Activated CD4-positive, alpha-beta T cell treated with anti-CD3 and anti-CD28 coated beads, Interleukin-2, amount 10 ng/mL, durations not matched to agents 24 days and 14 days (primary cell): ENCODE measurements around the gene MGAT2. TPM values are rescaled to one million over a fixed set of nuclear protein-coding genes. Genes with fewer than 3 reads are reported as not detected.
A peak's percentile ranks its signal among the peaks of the same experiment; 100 is the strongest.

Experiments
- DNase-seq: peaks from one replicate; pipeline ENCODE4 v3.0.0; 2022
- H3K27ac Mint-ChIP-seq: one replicate; pipeline ENCODE4 v1.8.0; 2022; ENCODE audit warnings: mild to moderate bottlenecking, mixed read lengths
- H3K27me3 Mint-ChIP-seq: one replicate; pipeline ENCODE4 v1.8.0; 2022; ENCODE audit warnings: mixed read lengths
- H3K36me3 Mint-ChIP-seq: one replicate; pipeline ENCODE4 v1.8.0; 2022; ENCODE audit warnings: low read depth, mild to moderate bottlenecking, mixed read lengths
- H3K4me1 Mint-ChIP-seq: one replicate; pipeline ENCODE4 v1.8.0; 2021; ENCODE audit warnings: mixed read lengths
- H3K4me3 Mint-ChIP-seq: one replicate; pipeline ENCODE4 v1.8.0; 2022; ENCODE audit warnings: mild to moderate bottlenecking, moderate library complexity, mixed read lengths
- H3K9me3 Mint-ChIP-seq: one replicate; pipeline ENCODE4 v1.8.0; 2021; ENCODE audit warnings: mixed read lengths
- intact Hi-C: fragments of 100-400 bp; cut with micrococcal nuclease; formaldehyde crosslinking; loops from one replicate; pipeline ENCODE4 v1.15.1; 2023
- total RNA-seq: library from RNA; stranded (reverse); gene quantifications from 2 replicates; pipeline ENCODE4 v1.2.3, GENCODE V29; 2022

MGAT2 gene
- total RNA-seq, 1 donor from 2014 or later = 45.6 TPM

DNA sequence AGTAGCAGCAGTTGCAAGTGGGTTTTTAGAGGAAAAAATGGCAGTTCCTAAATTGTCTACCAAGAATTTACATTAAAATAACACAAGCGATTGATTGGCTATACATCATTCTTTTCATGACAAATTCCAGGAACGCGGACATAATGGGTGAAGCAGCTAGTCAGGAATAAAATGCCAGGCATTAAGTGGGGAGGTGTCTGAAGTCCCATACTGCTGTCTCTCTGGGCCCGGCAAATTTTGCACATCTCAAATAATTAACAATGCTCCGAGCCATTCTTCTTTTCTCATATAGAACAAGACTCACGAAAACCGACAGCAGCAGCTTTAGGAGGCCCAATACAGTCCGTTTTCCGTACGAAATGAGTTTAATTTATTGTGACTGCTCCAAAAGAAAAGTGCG, 869 bp upstream of the MGAT2 start:
- H3K9me3 Mint-ChIP-seq = no peaks in the 10 kb centered on the region
- intact Hi-C loops = loop anchor here (1.0 to 5.0 kb wide), 7 partner anchors 15 to 611 kb away; partner anchors contain the start of genes KLHDC2, LRR1, POLE2 and RPS29
- DNase-seq = no peak
- H3K4me3 Mint-ChIP-seq = peak overlapping the region; percentile 96
- peaks cover 34% of the 10 kb centered on the region for H3K4me1 Mint-ChIP-seq
- no peaks in the 10 kb centered on the region for H3K27me3 Mint-ChIP-seq
- peaks cover 68% of the 10 kb centered on the region for H3K36me3 Mint-ChIP-seq
- H3K27ac Mint-ChIP-seq = peak overlapping the region; percentile 96

DNA sequence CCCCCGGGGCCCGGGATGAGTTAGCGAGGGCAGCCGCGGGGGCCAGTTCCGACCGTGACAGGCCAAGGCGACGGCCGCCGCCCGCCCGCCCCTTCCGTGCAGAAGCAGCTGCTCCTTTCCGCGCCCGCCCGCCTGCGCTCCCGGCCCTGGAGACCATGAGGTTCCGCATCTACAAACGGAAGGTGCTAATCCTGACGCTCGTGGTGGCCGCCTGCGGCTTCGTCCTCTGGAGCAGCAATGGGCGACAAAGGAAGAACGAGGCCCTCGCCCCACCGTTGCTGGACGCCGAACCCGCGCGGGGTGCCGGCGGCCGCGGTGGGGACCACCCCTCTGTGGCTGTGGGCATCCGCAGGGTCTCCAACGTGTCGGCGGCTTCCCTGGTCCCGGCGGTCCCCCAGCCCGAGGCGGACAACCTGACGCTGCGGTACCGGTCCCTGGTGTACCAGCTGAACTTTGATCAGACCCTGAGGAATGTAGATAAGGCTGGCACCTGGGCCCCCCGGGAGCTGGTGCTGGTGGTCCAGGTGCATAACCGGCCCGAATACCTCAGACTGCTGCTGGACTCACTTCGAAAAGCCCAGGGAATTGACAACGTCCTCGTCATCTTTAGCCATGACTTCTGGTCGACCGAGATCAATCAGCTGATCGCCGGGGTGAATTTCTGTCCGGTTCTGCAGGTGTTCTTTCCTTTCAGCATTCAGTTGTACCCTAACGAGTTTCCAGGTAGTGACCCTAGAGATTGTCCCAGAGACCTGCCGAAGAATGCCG, 699 bp downstream of the MGAT2 start:
- intact Hi-C loops = loop anchor here (2.0 to 5.0 kb wide), 3 partner anchors 68 to 610 kb away; partner anchors contain the start of genes POLE2, SOS2 and VCPKMT
- peak overlapping the region; percentile 96 for H3K27ac Mint-ChIP-seq
- no peaks in the 10 kb centered on the region for H3K27me3 Mint-ChIP-seq
- H3K4me3 Mint-ChIP-seq = peak overlapping the region; percentile 96
- DNase-seq = peak; percentile 75
- H3K4me1 Mint-ChIP-seq = peaks cover 38% of the 10 kb centered on the region
- peaks cover 67% of the 10 kb centered on the region for H3K36me3 Mint-ChIP-seq
- no peaks in the 10 kb centered on the region for H3K9me3 Mint-ChIP-seq

DNA sequence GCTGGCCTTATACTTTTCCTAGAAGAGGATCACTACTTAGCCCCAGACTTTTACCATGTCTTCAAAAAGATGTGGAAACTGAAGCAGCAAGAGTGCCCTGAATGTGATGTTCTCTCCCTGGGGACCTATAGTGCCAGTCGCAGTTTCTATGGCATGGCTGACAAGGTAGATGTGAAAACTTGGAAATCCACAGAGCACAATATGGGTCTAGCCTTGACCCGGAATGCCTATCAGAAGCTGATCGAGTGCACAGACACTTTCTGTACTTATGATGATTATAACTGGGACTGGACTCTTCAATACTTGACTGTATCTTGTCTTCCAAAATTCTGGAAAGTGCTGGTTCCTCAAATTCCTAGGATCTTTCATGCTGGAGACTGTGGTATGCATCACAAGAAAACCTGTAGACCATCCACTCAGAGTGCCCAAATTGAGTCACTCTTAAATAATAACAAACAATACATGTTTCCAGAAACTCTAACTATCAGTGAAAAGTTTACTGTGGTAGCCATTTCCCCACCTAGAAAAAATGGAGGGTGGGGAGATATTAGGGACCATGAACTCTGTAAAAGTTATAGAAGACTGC, 1.5 kb downstream of the MGAT2 start:
- Mint-ChIP-seq H3K9me3 (no peaks in the 10 kb centered on the region), H3K4me3 (peak overlapping the region; percentile 96), H3K4me1 (peaks cover 40% of the 10 kb centered on the region), H3K27ac (peak overlapping the region; percentile 96), H3K27me3 (no peaks in the 10 kb centered on the region), H3K36me3 (peaks cover 65% of the 10 kb centered on the region)
- no peak for DNase-seq
- intact Hi-C loops = loop anchor here (5.0 kb wide), 1 partner anchor 495 kb away; the partner anchor contains the start of gene VCPKMT

DNA sequence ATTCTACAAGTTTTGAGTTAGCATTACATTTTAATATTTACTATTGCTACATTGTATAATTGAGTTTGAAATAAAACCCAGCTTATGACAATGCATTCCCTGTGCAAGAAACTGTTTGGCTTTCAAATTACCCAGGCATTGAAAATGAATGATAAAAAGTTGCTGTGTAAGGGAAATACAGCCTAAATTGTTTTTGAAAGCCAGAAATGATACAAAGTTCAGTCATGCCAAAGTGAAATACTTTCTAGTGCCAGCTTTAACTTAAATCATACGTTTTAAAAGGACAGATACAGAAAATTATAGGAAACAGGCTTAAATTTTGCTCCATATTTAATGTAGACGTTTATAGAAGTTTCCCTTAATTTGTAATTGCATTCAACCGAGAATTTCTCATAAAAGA, 2.8 kb downstream of the MGAT2 start:
- H3K9me3 Mint-ChIP-seq = no peaks in the 10 kb centered on the region
- peaks cover 59% of the 10 kb centered on the region for H3K36me3 Mint-ChIP-seq
- intact Hi-C loops = loop anchor here (5.0 kb wide), 1 partner anchor 494 kb away; the partner anchor contains the start of gene VCPKMT
- DNase-seq = no peak
- H3K4me1 Mint-ChIP-seq = peaks cover 37% of the 10 kb centered on the region
- H3K27me3 Mint-ChIP-seq = no peaks in the 10 kb centered on the region
- peak overlapping the region; percentile 96 for H3K4me3 Mint-ChIP-seq
- peak overlapping the region; percentile 37 for H3K27ac Mint-ChIP-seq

DNA sequence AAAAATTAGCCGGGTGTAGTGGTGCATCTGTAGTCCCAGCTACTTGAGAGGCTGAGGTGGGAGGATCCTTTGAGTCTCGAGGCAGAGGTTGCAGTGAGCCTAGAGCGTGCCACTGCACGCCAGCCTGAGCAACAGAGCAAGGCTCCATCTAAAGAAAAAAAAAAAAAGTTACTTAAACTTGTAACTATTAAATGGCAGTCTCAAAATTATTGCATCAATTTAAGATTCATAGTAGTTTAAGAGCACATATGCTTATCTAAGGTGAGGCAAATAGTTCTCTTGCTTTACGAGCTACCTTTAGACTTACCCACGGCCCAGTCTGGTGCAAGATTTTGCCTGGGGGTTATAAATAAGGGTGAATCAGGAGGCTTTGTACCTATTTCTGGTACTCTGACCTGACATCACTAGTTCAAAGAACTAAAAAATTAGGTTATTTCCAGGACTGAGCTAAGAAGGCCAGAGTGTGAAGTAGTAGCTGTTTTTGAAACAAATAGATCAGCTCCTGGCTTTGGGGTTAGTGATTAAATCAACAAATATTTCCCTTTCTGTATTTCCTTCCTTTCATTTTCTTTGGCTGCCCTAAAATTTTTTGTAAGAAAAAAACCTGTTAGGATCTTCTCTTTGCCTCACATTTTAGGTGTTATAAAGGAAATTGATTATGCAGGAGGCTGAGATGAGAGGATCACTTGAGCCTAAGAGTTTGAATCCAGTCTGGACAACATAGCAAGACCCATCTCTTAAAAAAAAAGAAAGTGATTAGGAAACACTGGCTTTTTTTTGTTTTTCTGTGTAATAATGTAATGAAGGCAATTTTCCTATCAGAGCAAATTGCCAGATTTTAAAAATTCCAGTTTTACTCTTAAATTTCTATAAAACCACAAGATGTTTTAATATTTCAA, 3.6 kb downstream of the MGAT2 start:
- Mint-ChIP-seq H3K27me3 (no peaks in the 10 kb centered on the region), H3K9me3 (no peaks in the 10 kb centered on the region), H3K36me3 (peaks cover 53% of the 10 kb centered on the region), H3K4me3 (peak overlapping the region; percentile 96), H3K4me1 (peaks cover 34% of the 10 kb centered on the region), H3K27ac (peak overlapping the region; percentile 69)
- no peak for DNase-seq
- intact Hi-C loops = loop anchor here (5.0 kb wide), 1 partner anchor 493 kb away; the partner anchor contains the start of gene VCPKMT

DNA sequence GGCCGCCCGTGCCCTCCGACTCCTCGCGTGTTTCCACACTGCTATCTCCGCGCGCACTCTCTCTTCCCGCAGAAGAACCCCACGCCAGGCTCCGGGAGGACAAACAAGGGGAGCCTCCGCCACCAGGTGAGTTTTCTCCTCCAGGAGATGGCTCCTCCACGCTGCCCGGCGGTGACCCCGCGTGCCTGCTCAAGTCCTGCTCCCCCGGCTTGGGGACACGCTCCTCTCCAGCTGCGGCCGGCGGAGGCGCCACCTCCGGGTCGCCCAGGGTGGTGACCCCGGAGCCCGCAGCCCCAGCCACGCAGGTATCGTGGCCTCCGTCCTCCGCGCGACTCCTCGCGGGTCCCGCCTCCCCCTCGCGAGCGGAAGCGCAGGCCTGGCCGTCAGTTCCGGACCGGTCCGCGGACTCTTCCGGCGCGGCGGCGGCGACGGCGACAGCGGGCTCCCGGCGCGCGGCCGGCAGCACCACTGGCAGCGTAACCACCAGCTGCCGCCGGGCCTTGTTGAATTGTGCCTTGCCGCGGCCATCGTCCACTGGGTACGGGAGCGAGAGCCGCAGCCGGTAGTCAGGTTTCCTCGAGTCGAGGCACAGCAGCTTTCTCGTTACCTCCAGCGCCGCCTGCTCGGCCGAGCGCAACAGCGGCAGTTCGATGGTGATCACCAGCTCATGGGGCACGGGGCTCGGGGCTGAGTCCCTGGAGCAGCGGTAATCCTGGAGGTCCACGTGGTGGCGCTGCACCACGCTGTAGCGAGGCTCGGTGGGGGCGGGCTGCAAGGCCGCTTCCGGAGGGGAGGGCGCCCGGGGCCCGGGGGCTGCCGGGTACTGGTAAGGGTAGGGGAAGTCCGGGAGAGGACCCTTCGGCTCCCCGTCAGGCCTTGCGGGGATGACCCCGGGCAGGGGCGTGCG, 13.3 kb downstream of the MGAT2 start:
- peak; percentile 98 for DNase-seq
- Mint-ChIP-seq H3K4me1 (peaks cover 29% of the 10 kb centered on the region), H3K36me3 (peaks cover 37% of the 10 kb centered on the region), H3K27me3 (no peaks in the 10 kb centered on the region), H3K27ac (peak overlapping the region; percentile 93), H3K9me3 (no peaks in the 10 kb centered on the region), H3K4me3 (peak overlapping the region; percentile 99)
- intact Hi-C loops = loop anchor here (1.0 to 10.0 kb wide), 9 partner anchors 14 to 1191 kb away; partner anchors contain the start of genes DMAC2L, KLHDC1, KLHDC2 and L2HGDH

DNA sequence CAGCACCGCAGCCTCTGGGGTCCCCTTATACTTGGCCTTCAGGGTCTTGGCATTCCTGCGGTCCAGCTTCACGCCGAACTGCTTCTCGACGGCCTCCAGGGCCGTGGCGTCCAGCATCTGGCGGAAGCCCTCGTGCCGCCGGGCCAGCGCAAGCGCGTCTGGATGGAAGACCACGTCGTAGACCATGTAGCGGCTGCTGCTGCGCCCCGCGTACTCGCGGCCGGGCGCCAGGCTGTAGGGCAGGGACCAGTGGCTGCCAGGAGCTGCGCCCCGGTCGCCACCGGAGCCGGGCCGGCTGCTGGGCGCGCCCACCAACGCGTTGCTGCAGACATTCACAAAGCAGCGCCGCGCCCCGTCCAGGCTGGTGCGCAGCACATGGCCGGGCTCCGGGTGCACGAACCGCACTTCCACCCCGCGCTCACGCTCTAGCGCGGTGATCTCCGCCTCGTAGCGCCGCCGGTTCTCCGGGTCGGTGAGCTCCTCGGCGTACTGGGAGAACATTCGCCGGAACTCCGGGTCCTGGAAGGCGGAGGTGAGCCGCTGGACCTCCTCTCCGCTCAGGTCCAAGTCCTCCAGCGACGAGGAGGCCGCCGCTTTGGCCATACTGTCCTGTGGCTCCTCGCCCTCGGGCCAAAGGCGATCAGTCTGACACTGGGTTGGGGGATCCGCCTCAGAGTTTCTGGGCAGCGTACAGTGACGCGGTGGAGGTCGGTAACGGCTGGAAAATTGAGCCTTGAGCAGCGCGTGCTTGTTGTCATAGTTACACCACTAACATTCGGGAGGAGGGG, 14.1 kb downstream of the MGAT2 start, which contains the start of gene DNAAF2:
TSS of gene DNAAF2 (minus strand) at position 698 of the 788 bp plus-strand sequence. CDS start at position 603, 95 bp downstream.
- peaks cover 30% of the 10 kb centered on the region for H3K4me1 Mint-ChIP-seq
- H3K27ac Mint-ChIP-seq = peak within 1 kb of the TSS; percentile 99
- no peaks in the 10 kb centered on the region for H3K9me3 Mint-ChIP-seq
- H3K4me3 Mint-ChIP-seq = peak within 1 kb of the TSS; percentile 99
- H3K27me3 Mint-ChIP-seq = no peaks in the 10 kb centered on the region
- intact Hi-C loops = loop anchor here (1.0 to 10.0 kb wide), 9 partner anchors 14 to 1190 kb away; partner anchors contain the start of genes DMAC2L, KLHDC1, KLHDC2 and L2HGDH
- peaks cover 42% of the 10 kb centered on the region for H3K36me3 Mint-ChIP-seq
- peak; percentile 89 for DNase-seq

DNA sequence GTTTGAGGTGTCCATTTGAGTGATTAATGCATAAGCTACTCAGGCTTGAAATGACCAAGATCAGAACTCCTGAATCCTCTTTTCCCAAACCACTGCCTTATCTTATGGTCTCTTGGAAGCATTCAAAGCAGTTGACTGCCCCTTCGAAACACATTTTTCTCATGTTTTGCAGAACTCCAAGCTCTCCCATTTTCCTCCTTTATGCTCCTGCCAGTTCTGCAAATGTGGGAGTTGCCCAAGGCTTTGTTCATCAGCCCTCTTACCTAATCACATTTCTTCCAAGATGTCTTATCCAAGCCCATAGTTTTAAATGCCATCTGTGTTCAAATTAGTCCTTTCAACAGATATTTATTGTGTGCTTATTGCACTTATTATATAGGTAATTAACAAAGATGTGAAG, 16.3 kb downstream of the MGAT2 start:
- Mint-ChIP-seq H3K4me1 (peaks cover 30% of the 10 kb centered on the region), H3K36me3 (peaks cover 48% of the 10 kb centered on the region), H3K4me3 (peak overlapping the region; percentile 49), H3K27me3 (no peaks in the 10 kb centered on the region), H3K27ac (no peak overlapping the region), H3K9me3 (no peaks in the 10 kb centered on the region)
- intact Hi-C loops = loop anchor here (10.0 kb wide), 1 partner anchor 1188 kb away; no protein-coding TSS in a partner anchor
- DNase-seq = peak; percentile 51

DNA sequence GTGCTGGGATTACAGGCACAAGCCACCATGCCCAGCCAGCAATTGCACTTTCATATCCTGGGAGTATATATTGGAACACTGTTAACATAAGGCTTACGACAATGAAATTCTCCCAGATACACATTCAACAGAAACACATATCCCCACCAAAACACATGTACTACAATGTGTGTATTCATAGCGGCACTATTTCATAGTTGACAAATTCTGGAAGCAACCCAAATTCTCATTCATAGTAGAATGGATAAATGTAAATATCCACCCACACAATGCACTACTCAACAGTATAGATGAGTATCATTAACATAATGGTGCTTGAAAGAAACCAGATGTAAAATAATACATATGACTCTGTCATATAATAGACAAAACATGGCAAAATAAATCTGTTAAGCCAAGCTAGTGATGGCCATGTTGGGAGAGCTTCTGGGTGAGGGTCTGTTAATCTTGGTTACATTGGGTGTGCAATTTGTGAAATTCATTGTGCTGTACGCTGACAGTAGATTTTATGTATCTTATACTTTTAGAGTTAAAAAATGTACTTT, 17.0 kb downstream of the MGAT2 start:
- Mint-ChIP-seq H3K27ac (no peak overlapping the region), H3K4me1 (peaks cover 34% of the 10 kb centered on the region), H3K9me3 (no peaks in the 10 kb centered on the region), H3K4me3 (peak overlapping the region; percentile 49), H3K36me3 (peaks cover 52% of the 10 kb centered on the region), H3K27me3 (no peaks in the 10 kb centered on the region)
- no peak for DNase-seq
- intact Hi-C loops = loop anchor here (10.0 kb wide), 1 partner anchor 1187 kb away; no protein-coding TSS in a partner anchor

DNA sequence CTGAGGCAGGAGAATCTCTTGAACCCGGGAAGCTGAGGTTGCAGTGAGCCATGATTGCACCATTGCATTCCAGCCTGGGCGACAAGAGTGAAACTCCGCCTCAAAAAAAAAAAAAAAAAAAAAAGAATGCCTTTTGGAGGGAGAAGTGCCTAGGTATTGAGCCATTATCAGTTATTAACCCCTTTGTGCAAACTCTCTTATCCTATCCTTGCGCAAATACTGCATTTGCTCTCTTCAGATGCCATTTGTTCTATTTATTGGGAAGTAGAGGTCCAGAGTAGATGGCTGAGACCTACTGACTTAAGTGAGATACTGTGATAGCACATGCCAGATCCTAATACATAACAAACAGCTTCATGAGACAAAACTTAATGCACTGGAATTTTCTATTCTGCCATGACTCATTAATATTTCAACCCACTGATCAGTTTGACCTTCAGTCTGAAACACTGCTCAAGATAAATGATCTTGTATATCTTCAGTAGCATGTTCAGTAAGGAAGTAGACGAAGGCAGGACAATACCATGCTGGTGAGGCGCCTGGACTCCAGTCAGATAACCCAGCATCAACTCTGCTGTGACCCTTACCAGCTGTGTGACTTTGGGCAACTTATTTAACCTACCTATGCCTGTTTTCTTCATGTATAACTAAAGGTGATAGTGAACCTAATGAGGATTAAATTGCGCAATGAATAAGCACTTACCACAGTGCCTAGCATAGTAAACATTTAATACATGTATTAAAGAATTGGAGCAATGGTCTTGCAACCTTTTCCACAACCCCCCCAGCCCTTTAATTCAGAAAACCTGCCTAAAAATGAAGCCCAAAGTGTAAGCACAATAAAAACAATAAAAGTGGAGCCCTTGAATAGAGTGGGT, 20.2 kb downstream of the MGAT2 start:
- Mint-ChIP-seq H3K4me3 (no peak overlapping the region), H3K4me1 (peaks cover 33% of the 10 kb centered on the region), H3K27ac (no peak overlapping the region), H3K9me3 (no peaks in the 10 kb centered on the region), H3K36me3 (peaks cover 53% of the 10 kb centered on the region), H3K27me3 (no peaks in the 10 kb centered on the region)
- intact Hi-C loops = no loop called here
- peak; percentile 49 for DNase-seq

DNA sequence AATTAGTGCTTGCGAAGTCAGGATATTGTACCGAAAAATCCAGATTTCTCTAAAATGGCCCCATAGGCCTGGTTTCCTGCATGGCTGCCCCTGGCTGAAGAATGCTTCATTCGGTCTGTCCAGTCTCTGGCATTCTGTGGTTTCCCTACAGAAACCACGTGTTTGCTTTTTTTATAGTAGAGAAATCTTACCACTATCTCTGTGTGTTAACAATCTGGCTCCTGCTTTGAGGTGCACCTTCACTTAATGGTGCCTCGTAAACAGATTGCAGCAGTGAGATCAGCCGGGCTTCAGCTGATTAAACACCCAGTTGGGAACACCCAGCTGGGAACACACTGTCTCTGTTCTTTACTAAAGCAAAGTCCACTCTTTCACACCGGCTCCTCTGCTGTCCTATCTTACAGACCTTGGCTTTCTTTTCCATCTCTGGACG, 21.1 kb downstream of the MGAT2 start:
- Mint-ChIP-seq H3K4me3 (no peak overlapping the region), H3K27me3 (no peaks in the 10 kb centered on the region), H3K27ac (peak overlapping the region; percentile 71), H3K9me3 (no peaks in the 10 kb centered on the region), H3K4me1 (peaks cover 28% of the 10 kb centered on the region), H3K36me3 (peaks cover 46% of the 10 kb centered on the region)
- DNase-seq = peak; percentile 52
- intact Hi-C loops = no loop called here
